ENCODE data around the gene PLA2G15. TPM values are rescaled to one million over a fixed set of nuclear protein-coding genes. Genes with fewer than 3 reads are reported as not detected.

Gene PLA2G15
- total and polyA plus RNA-seq, 2 of the 13 experiments (the other 11 are each of a cell fraction or from before 2014, with no cell fraction given) = 14.4 to 23.7 TPM

DNA sequence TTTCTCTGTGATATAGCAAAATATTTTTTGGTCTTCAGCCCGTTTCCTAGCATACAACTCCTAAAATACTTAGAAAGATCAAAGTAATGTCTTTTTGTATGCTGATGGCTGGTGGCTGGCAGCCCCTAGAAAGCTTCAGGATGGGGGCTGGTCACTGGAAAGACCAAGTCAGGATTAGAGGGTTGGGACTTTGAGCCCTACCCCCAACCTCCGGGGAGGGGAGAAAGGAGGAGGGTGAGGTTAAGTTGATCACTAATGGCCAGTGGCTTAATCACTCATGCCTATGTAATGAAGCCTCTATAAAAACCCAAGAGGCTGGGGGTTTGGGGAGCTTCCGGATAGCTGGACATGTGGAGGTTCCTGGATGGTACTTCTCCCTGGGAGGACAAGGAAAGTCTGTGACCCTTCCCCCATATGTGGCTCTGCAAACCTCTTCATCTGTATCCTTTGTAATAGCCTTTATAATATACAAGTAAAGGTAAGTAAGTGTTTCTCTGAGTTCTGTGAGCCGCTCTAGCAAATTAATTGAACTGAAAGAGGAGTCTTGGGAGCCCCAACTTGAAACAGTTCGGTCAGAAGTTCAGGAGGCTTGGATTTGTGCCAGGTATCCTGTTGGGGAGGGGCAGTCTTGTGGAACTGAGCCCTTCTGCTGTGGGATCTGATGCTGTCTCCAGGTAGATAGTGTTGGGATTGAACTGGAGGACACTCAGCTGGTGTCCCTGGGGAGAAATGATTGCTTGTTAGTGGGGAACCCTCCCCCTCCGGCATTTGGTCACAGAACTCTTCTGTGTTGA lies 22.6 kb downstream of the PLA2G15 start (continued):
- no peak for TF ChIP-seq MYNN (CRISPR knock-in tag; IDR thresholded peaks at IDR 0.05; ENCODE audit: low read depth)
- no peak for TF ChIP-seq ZNF557 (CRISPR knock-in tag; IDR thresholded peaks at IDR 0.05)
- TF ChIP-seq, protein P1, sequence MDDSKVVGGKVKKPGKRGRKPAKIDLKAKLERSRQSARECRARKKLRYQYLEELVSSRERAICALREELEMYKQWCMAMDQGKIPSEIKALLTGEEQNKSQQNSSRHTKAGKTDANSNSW (CRISPR knock-in tag; IDR thresholded peaks at IDR 0.05; ENCODE audit: borderline replicate concordance) = no peak
- TF ChIP-seq ZNF335 (CRISPR knock-in tag; IDR thresholded peaks at IDR 0.05) = no peak
- TF ChIP-seq, protein P2, sequence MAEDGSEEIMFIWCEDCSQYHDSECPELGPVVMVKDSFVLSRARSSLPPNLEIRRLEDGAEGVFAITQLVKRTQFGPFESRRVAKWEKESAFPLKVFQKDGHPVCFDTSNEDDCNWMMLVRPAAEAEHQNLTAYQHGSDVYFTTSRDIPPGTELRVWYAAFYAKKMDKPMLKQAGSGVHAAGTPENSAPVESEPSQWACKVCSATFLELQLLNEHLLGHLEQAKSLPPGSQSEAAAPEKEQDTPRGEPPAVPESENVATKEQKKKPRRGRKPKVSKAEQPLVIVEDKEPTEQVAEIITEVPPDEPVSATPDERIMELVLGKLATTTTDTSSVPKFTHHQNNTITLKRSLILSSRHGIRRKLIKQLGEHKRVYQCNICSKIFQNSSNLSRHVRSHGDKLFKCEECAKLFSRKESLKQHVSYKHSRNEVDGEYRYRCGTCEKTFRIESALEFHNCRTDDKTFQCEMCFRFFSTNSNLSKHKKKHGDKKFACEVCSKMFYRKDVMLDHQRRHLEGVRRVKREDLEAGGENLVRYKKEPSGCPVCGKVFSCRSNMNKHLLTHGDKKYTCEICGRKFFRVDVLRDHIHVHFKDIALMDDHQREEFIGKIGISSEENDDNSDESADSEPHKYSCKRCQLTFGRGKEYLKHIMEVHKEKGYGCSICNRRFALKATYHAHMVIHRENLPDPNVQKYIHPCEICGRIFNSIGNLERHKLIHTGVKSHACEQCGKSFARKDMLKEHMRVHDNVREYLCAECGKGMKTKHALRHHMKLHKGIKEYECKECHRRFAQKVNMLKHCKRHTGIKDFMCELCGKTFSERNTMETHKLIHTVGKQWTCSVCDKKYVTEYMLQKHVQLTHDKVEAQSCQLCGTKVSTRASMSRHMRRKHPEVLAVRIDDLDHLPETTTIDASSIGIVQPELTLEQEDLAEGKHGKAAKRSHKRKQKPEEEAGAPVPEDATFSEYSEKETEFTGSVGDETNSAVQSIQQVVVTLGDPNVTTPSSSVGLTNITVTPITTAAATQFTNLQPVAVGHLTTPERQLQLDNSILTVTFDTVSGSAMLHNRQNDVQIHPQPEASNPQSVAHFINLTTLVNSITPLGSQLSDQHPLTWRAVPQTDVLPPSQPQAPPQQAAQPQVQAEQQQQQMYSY (CRISPR knock-in tag; IDR thresholded peaks at IDR 0.05) = no peak
- 0 out of 2 replicates have a peak, but pooled peaks have one; percentile 20 for TF ChIP-seq KMT2A (CRISPR knock-in tag; IDR thresholded peaks at IDR 0.05)
- no peak for TF ChIP-seq CHCHD3 (CRISPR knock-in tag; IDR thresholded peaks at IDR 0.05)
- TF ChIP-seq ZSCAN20 (CRISPR knock-in tag; IDR thresholded peaks at IDR 0.05; ENCODE audit: borderline replicate concordance) = no peak
- no peak for TF ChIP-seq NFKB2 (CRISPR knock-in tag; IDR thresholded peaks at IDR 0.05; ENCODE audit: borderline replicate concordance)
- TF ChIP-seq NCOR1 (IDR thresholded peaks at IDR 0.05; ENCODE audit: borderline replicate concordance, low read length) = 0 out of 2 replicates have a peak, but pooled peaks have one; percentile 35
- TF ChIP-seq, protein P3, sequence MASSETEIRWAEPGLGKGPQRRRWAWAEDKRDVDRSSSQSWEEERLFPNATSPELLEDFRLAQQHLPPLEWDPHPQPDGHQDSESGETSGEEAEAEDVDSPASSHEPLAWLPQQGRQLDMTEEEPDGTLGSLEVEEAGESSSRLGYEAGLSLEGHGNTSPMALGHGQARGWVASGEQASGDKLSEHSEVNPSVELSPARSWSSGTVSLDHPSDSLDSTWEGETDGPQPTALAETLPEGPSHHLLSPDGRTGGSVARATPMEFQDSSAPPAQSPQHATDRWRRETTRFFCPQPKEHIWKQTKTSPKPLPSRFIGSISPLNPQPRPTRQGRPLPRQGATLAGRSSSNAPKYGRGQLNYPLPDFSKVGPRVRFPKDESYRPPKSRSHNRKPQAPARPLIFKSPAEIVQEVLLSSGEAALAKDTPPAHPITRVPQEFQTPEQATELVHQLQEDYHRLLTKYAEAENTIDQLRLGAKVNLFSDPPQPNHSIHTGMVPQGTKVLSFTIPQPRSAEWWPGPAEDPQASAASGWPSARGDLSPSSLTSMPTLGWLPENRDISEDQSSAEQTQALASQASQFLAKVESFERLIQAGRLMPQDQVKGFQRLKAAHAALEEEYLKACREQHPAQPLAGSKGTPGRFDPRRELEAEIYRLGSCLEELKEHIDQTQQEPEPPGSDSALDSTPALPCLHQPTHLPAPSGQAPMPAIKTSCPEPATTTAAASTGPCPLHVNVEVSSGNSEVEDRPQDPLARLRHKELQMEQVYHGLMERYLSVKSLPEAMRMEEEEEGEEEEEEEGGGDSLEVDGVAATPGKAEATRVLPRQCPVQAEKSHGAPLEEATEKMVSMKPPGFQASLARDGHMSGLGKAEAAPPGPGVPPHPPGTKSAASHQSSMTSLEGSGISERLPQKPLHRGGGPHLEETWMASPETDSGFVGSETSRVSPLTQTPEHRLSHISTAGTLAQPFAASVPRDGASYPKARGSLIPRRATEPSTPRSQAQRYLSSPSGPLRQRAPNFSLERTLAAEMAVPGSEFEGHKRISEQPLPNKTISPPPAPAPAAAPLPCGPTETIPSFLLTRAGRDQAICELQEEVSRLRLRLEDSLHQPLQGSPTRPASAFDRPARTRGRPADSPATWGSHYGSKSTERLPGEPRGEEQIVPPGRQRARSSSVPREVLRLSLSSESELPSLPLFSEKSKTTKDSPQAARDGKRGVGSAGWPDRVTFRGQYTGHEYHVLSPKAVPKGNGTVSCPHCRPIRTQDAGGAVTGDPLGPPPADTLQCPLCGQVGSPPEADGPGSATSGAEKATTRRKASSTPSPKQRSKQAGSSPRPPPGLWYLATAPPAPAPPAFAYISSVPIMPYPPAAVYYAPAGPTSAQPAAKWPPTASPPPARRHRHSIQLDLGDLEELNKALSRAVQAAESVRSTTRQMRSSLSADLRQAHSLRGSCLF (CRISPR knock-in tag; IDR thresholded peaks at IDR 0.05; ENCODE audit: borderline replicate concordance) = no peak
- peak; percentile 61; the same call in 1 of the 2 replicates for TF ChIP-seq ETV5 (CRISPR knock-in tag; IDR thresholded peaks at IDR 0.05; ENCODE audit: borderline replicate concordance)
- no peak for TF ChIP-seq ZNF451 (CRISPR knock-in tag; IDR thresholded peaks at IDR 0.05)
- no peak for TF ChIP-seq ZNF768 (CRISPR knock-in tag; IDR thresholded peaks at IDR 0.05)
- TF ChIP-seq MAFG (CRISPR knock-in tag; IDR thresholded peaks at IDR 0.05) = no peak
- no peak for TF ChIP-seq ZNF678 (CRISPR knock-in tag; IDR thresholded peaks at IDR 0.05)
- TF ChIP-seq ZNF460 (CRISPR knock-in tag; IDR thresholded peaks at IDR 0.05; ENCODE audit: borderline replicate concordance) = no peak
- TF ChIP-seq, protein P4, sequence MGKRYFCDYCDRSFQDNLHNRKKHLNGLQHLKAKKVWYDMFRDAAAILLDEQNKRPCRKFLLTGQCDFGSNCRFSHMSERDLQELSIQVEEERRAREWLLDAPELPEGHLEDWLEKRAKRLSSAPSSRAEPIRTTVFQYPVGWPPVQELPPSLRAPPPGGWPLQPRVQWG (CRISPR knock-in tag; IDR thresholded peaks at IDR 0.05; ENCODE audit: borderline replicate concordance, low read depth) = no peak
- no peak for TF ChIP-seq ZNF570 (CRISPR knock-in tag; IDR thresholded peaks at IDR 0.05; ENCODE audit: borderline replicate concordance)
- no peak for TF ChIP-seq ZNF329 (CRISPR knock-in tag; IDR thresholded peaks at IDR 0.05; ENCODE audit: low read depth)
- 0 out of 2 replicates have a peak, but pooled peaks have one; percentile 34 for TF ChIP-seq ZNF235 (CRISPR knock-in tag; IDR thresholded peaks at IDR 0.05; ENCODE audit: borderline replicate concordance)

Measured in HepG2 (cell line).